Measurements from ENCODE around the gene CD83.
"Not testable (repeated sequence)": the region's sequence is repeated elsewhere in the genome, so short reads cannot be mapped to it uniquely, and the experiment has no call there.

CD83 gene

GRCh38 chr6:14148471-14148870, 30.9 kb downstream of the CD83 start:
- Histone ChIP-seq H3F3A (ENCODE audit: insufficient read depth, low read length) (no peaks in the 10 kb centered on the region), H2AFZ (ENCODE audit: low read length) (no peak overlapping the region), H3K27me3 (replicated peaks; ENCODE audit: insufficient read depth, low read length) (no peaks in the 10 kb centered on the region), H3K27ac (ENCODE audit: low read length) (no peak overlapping the region), H3K4me3 (ENCODE audit: low read length) (no peak overlapping the region), H3K4me2 (ENCODE audit: low read depth, low read length) (no peak overlapping the region), H3K36me3 (replicated peaks; ENCODE audit: insufficient read depth, low read length) (no peaks in the 10 kb centered on the region), H3K4me1 (ENCODE audit: low read length) (no peaks in the 10 kb centered on the region), H3K9me2 (replicated peaks; ENCODE audit: insufficient read depth, low read length) (no peaks in the 10 kb centered on the region), H3K9ac (ENCODE audit: low read length) (no peak overlapping the region), H4K20me1 (ENCODE audit: insufficient read depth, low read length) (no peaks in the 10 kb centered on the region), H3K9me3 (replicated peaks; ENCODE audit: insufficient read depth, low read length) (no peaks in the 10 kb centered on the region), H3K79me2 (ENCODE audit: low read length) (no peaks in the 10 kb centered on the region)
- TF ChIP-seq EZH2 (optimal IDR thresholded peaks at IDR 0.05; ENCODE audit: low read depth, low read length) (no peak), CTCF (IDR thresholded peaks at IDR 0.05; ENCODE audit: low read length) (no peak), EZH2phosphoT487 (IDR thresholded peaks at IDR 0.05; ENCODE audit: low read length) (no peak)
- no peak for DNase-seq

GRCh38 chr6:14149053-14149738, 31.6 kb downstream of the CD83 start:
- Histone ChIP-seq H3K36me3 (replicated peaks; ENCODE audit: insufficient read depth, low read length) (no peaks in the 10 kb centered on the region), H3K27ac (ENCODE audit: low read length) (no peak overlapping the region), H3K79me2 (ENCODE audit: low read length) (no peaks in the 10 kb centered on the region), H3K4me1 (ENCODE audit: low read length) (no peaks in the 10 kb centered on the region), H3K9ac (ENCODE audit: low read length) (no peak overlapping the region), H3K4me3 (ENCODE audit: low read length) (no peak overlapping the region), H3K9me2 (replicated peaks; ENCODE audit: insufficient read depth, low read length) (no peaks in the 10 kb centered on the region), H3K4me2 (ENCODE audit: low read depth, low read length) (no peak overlapping the region), H3F3A (ENCODE audit: insufficient read depth, low read length) (no peaks in the 10 kb centered on the region), H3K9me3 (replicated peaks; ENCODE audit: insufficient read depth, low read length) (no peaks in the 10 kb centered on the region), H4K20me1 (ENCODE audit: insufficient read depth, low read length) (no peaks in the 10 kb centered on the region), H3K27me3 (replicated peaks; ENCODE audit: insufficient read depth, low read length) (no peaks in the 10 kb centered on the region), H2AFZ (ENCODE audit: low read length) (no peak overlapping the region)
- no peak for TF ChIP-seq EZH2 (optimal IDR thresholded peaks at IDR 0.05; ENCODE audit: low read depth, low read length)
- no peak for TF ChIP-seq CTCF (IDR thresholded peaks at IDR 0.05; ENCODE audit: low read length)
- no peak for TF ChIP-seq EZH2phosphoT487 (IDR thresholded peaks at IDR 0.05; ENCODE audit: low read length)
- DNase-seq: no peak

- Histone ChIP-seq H3F3A (ENCODE audit: insufficient read depth, low read length) (no peaks in the 10 kb centered on the region), H3K9me2 (replicated peaks; ENCODE audit: insufficient read depth, low read length) (no peaks in the 10 kb centered on the region), H2AFZ (ENCODE audit: low read length) (no peak overlapping the region), H3K27me3 (replicated peaks; ENCODE audit: insufficient read depth, low read length) (no peaks in the 10 kb centered on the region), H4K20me1 (ENCODE audit: insufficient read depth, low read length) (no peaks in the 10 kb centered on the region), H3K9ac (ENCODE audit: low read length) (no peak overlapping the region), H3K9me3 (replicated peaks; ENCODE audit: insufficient read depth, low read length) (no peaks in the 10 kb centered on the region), H3K27ac (ENCODE audit: low read length) (no peak overlapping the region), H3K4me2 (ENCODE audit: low read depth, low read length) (no peak overlapping the region), H3K36me3 (replicated peaks; ENCODE audit: insufficient read depth, low read length) (no peaks in the 10 kb centered on the region), H3K4me3 (ENCODE audit: low read length) (no peak overlapping the region), H3K79me2 (ENCODE audit: low read length) (no peaks in the 10 kb centered on the region), H3K4me1 (ENCODE audit: low read length) (no peaks in the 10 kb centered on the region)
- no peak for DNase-seq
- TF ChIP-seq EZH2phosphoT487 (IDR thresholded peaks at IDR 0.05; ENCODE audit: low read length) (no peak), EZH2 (optimal IDR thresholded peaks at IDR 0.05; ENCODE audit: low read depth, low read length) (no peak), CTCF (IDR thresholded peaks at IDR 0.05; ENCODE audit: low read length) (no peak)
These were observed 32.2 kb downstream of the CD83 start for GRCh38 chr6:14149739-14150130.

- not testable (repeated sequence) for H3K9ac ChIP-seq (ENCODE audit: low read length); H3K27me3 ChIP-seq (replicated peaks; ENCODE audit: insufficient read depth, low read length); H3K4me1 ChIP-seq (ENCODE audit: low read length); H2AFZ ChIP-seq (ENCODE audit: low read length); H3K36me3 ChIP-seq (replicated peaks; ENCODE audit: insufficient read depth, low read length); H3K79me2 ChIP-seq (ENCODE audit: low read length); H3K4me2 ChIP-seq (ENCODE audit: low read depth, low read length); H3K9me3 ChIP-seq (replicated peaks; ENCODE audit: insufficient read depth, low read length); H3K9me2 ChIP-seq (replicated peaks; ENCODE audit: insufficient read depth, low read length); DNase-seq; H3K4me3 ChIP-seq (ENCODE audit: low read length); H3F3A ChIP-seq (ENCODE audit: insufficient read depth, low read length); H3K27ac ChIP-seq (ENCODE audit: low read length); H4K20me1 ChIP-seq (ENCODE audit: insufficient read depth, low read length)
These were observed 33.7 kb downstream of the CD83 start for GRCh38 chr6:14151300-14151699.

Data from MM.1S (cell line).